NCI-H2029 (cell line): ENCODE data around the gene DOCK2.
"Not testable (repeated sequence)": the region's sequence is repeated elsewhere in the genome, so short reads cannot be mapped to it uniquely, and the experiment has no call there.

Source experiments
- DNase-seq: peaks from one replicate; lab custom pipeline; 2025; lab: John Stamatoyannopoulos, UW

DOCK2 gene

GRCh38 chr5:170057311-170057710 lies 420.2 kb downstream of the DOCK2 start:
- no peak for DNase-seq

- no peak for DNase-seq
Observed at GRCh38 chr5:170059221-170059620, 422.1 kb downstream of the DOCK2 start.

- DNase-seq: no peak
Observed at GRCh38 chr5:170067152-170067551, 430.1 kb downstream of the DOCK2 start.

GRCh38 chr5:170067574-170068170 lies 430.6 kb downstream of the DOCK2 start:
- no peak for DNase-seq

GRCh38 chr5:170069512-170069911 lies 432.4 kb downstream of the DOCK2 start:
- DNase-seq: no peak

GRCh38 chr5:170070556-170071412 lies 433.7 kb downstream of the DOCK2 start:
- DNase-seq: no peak

GRCh38 chr5:170071748-170072147 lies 434.7 kb downstream of the DOCK2 start:
- DNase-seq: no peak

GRCh38 chr5:170075696-170076095 lies 438.6 kb downstream of the DOCK2 start:
- DNase-seq: no peak

- DNase-seq: no peak
Observed at GRCh38 chr5:170076211-170076610, 439.1 kb downstream of the DOCK2 start.

GRCh38 chr5:170076739-170077138 lies 439.7 kb downstream of the DOCK2 start:
- no peak for DNase-seq

- no peak for DNase-seq
Observed at GRCh38 chr5:170077526-170077925, 440.5 kb downstream of the DOCK2 start.

GRCh38 chr5:170078458-170078857 lies 441.4 kb downstream of the DOCK2 start:
- DNase-seq: no peak

GRCh38 chr5:170078931-170079330 lies 441.9 kb downstream of the DOCK2 start:
- DNase-seq: no peak

- no peak for DNase-seq
Observed at GRCh38 chr5:170080217-170080616, 443.1 kb downstream of the DOCK2 start.

- DNase-seq: no peak
Observed at GRCh38 chr5:170080786-170081445, 443.8 kb downstream of the DOCK2 start.

- no peak for DNase-seq
Observed at GRCh38 chr5:170081616-170082015, 444.5 kb downstream of the DOCK2 start.

- no peak for DNase-seq
Observed at GRCh38 chr5:170082701-170083100, 445.6 kb downstream of the DOCK2 start.

- no peak for DNase-seq
Observed at GRCh38 chr5:170087168-170087817, 450.2 kb downstream of the DOCK2 start.

- DNase-seq: no peak
Observed at GRCh38 chr5:170092455-170093101, 455.5 kb downstream of the DOCK2 start.

- DNase-seq: not testable (repeated sequence)
Observed at GRCh38 chr5:170094329-170094728, 457.3 kb downstream of the DOCK2 start.

- DNase-seq: peak; percentile 15
Observed at GRCh38 chr5:170095646-170096045, 458.6 kb downstream of the DOCK2 start.

- no peak for DNase-seq
Observed at GRCh38 chr5:170097934-170098333, 460.9 kb downstream of the DOCK2 start.
